Thoracic aorta (tissue), 2 donors: Measurements from ENCODE around the gene GLB1L3. TPM values are rescaled to one million over a fixed set of nuclear protein-coding genes. Genes with fewer than 3 reads are reported as not detected.

Experiments used
- ATAC-seq: fragments of 150-250 bp; one replicate; pipeline ENCODE4 v1.8.0; 2017; ENCODE audit warnings: low read depth; ENCODE audit not compliant: insufficient number of reproducible peaks, low FRiP score
- DNase-seq: peaks from one replicate; pipeline ENCODE4 v3.0.0-alpha.2; 2020; ENCODE audit warnings: low spot score
- H3K27ac ChIP-seq, 2 donors: fragments of 200-600 bp; sonication (generic); 1 replicate in 1 of 2; 2 replicates in 1 of 2; pipeline ENCODE4 v1.5.1; 2016; ENCODE audit warnings: mild to moderate bottlenecking in 2 of 2, moderate library complexity in 2 of 2
- H3K27me3 ChIP-seq: fragments of 200-600 bp; sonication (generic); replicated peaks from 2 replicates; pipeline ENCODE4 v1.6.0; 2016; ENCODE audit warnings: mild to moderate bottlenecking; ENCODE audit not compliant: insufficient read depth
- H3K36me3 ChIP-seq: fragments of 200-600 bp; sonication (generic); one replicate; pipeline ENCODE4 v1.5.1; 2016
- H3K4me1 ChIP-seq, 2 donors: fragments of 200-600 bp; sonication (generic); 1 replicate in 1 of 2; 2 replicates in 1 of 2; pipeline versions ENCODE4 v1.5.1 to v1.6.0; 2016; ENCODE audit warnings: low read depth in 2 of 2, mild to moderate bottlenecking in 1 of 2; ENCODE audit not compliant: control insufficient read depth in 1 of 2
- H3K4me3 ChIP-seq: fragments of 200-600 bp; sonication (generic); 2 replicates; pipeline ENCODE4 v1.5.1; 2016; ENCODE audit warnings: mild to moderate bottlenecking
- H3K9me3 ChIP-seq: fragments of 200-600 bp; sonication (generic); 2 replicates; pipeline ENCODE4 v1.5.1; 2016
- total RNA-seq, 2 donors: library from RNA; depleted of rRNA; stranded (reverse); fragments of >200 nt; gene quantifications; one replicate each; pipeline versions ENCODE4 v1.1.0 to v1.2.3, GENCODE V29; 2016
- TF ChIP-seq, protein P1 (sequence below): fragments of 200-600 bp; sonication (generic); IDR thresholded peaks from one replicate; pipeline ENCODE4 v1.5.1; 2019; ENCODE audit warnings: antibody characterized with exemption

Gene GLB1L3
- total RNA-seq, 2 donors from 2014 or later = not detected

DNA sequence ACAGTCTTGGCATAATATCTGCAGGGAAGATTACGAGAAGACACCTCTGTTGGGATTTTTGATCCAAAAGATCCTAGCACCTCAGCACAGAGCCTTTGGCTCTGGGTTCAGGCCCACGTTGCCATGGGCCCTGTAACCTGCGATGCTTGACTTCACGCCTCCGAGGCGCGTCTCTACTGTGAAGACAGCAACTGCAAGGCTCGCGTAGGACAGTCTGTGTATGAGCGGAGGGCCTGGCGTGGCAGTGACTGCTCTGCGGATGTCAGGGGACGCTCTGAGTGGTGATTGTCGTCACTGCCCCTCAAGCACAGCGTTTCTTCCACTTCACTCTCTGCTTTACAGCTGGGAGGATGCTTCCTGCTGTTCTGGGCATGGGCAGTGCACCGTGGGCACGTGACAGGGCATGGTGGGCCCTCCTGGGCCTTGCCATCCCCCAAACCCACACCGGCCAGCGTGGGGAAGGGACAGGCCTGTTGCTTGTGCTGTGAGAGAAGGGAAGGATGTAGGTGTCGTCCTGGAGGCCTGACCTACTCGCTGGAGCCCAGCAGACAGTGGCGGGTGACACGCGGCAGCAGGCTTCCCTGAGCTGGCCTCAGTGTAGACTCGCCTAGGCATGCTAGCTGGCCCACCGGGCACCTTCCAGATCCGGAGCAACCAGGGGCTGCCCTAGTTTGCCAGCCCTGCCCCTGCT lies 82.1 kb downstream of the GLB1L3 start:
- ATAC-seq = no peak
- no peaks in the 10 kb centered on the region for H3K4me1 ChIP-seq
- H3K36me3 ChIP-seq = no peaks in the 10 kb centered on the region
- no peaks in the 10 kb centered on the region for H3K27me3 ChIP-seq
- no peak for DNase-seq
- TF ChIP-seq, protein P1, sequence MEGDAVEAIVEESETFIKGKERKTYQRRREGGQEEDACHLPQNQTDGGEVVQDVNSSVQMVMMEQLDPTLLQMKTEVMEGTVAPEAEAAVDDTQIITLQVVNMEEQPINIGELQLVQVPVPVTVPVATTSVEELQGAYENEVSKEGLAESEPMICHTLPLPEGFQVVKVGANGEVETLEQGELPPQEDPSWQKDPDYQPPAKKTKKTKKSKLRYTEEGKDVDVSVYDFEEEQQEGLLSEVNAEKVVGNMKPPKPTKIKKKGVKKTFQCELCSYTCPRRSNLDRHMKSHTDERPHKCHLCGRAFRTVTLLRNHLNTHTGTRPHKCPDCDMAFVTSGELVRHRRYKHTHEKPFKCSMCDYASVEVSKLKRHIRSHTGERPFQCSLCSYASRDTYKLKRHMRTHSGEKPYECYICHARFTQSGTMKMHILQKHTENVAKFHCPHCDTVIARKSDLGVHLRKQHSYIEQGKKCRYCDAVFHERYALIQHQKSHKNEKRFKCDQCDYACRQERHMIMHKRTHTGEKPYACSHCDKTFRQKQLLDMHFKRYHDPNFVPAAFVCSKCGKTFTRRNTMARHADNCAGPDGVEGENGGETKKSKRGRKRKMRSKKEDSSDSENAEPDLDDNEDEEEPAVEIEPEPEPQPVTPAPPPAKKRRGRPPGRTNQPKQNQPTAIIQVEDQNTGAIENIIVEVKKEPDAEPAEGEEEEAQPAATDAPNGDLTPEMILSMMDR = no peak
- no peak overlapping the region for H3K27ac ChIP-seq
- H3K4me3 ChIP-seq = no peak overlapping the region
- H3K9me3 ChIP-seq = no peaks in the 10 kb centered on the region

DNA sequence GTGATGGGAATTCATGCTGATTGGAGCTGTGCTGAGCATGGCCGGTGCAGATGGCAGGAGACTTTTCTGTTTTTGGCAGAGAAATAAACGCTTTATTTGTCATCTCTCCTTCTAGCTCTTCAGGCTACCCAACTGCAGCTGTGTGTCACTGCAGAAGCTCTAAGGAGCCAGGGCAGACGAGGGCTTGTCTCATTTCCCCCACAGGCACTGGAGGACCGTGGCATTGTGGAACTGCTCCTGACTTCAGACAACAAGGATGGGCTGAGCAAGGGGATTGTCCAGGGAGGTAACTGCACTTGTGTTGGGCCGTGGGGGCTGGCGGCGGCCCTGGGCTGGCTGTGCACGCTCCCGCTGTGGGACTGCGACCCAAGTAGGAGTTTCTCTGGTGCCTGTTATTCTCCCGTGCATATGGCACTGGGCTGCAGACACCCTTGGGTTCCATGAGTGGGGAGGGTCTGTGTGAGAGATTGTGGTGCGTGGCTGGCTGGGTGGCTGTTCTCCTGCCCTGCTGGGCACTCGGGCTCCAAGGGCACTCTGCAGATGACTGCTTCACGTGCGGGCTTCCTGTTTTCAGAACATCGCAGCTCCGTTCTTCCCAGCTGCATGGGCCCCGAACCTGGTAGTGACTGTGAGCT lies 82.8 kb downstream of the GLB1L3 start:
- DNase-seq (no peak), ATAC-seq (no peak)
- H3K9me3 ChIP-seq = no peaks in the 10 kb centered on the region
- no peaks in the 10 kb centered on the region for H3K4me1 ChIP-seq
- H3K27me3 ChIP-seq = no peaks in the 10 kb centered on the region
- H3K36me3 ChIP-seq = no peaks in the 10 kb centered on the region
- no peak overlapping the region for H3K4me3 ChIP-seq
- TF ChIP-seq, protein P1 = no peak
- no peak overlapping the region for H3K27ac ChIP-seq

DNA sequence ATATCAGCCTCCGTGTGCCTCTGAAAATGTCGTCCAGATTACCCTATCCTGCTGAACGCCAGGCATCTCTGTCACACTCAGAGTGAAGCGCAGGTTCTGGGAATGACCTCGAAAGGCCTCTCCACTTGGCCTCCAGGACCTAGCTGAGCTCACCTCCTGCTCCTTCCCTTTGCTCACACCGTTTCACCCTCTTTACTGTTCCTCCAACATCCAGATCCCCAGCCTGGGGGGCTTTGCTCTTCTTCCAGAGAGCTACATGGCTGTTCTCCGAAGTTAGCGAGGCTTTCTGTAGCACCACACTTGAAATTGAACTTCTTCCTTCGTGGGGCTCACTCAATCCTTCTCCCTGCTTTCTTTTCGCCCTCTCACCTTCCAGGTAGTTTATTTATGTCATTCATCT lies 83.5 kb downstream of the GLB1L3 start:
- no peak for DNase-seq
- H3K27ac ChIP-seq = no peak overlapping the region
- H3K36me3 ChIP-seq = no peaks in the 10 kb centered on the region
- ATAC-seq = no peak
- no peaks in the 10 kb centered on the region for H3K4me1 ChIP-seq
- H3K4me3 ChIP-seq = no peak overlapping the region
- TF ChIP-seq, protein P1 = no peak
- H3K27me3 ChIP-seq = no peaks in the 10 kb centered on the region
- H3K9me3 ChIP-seq = no peaks in the 10 kb centered on the region

DNA sequence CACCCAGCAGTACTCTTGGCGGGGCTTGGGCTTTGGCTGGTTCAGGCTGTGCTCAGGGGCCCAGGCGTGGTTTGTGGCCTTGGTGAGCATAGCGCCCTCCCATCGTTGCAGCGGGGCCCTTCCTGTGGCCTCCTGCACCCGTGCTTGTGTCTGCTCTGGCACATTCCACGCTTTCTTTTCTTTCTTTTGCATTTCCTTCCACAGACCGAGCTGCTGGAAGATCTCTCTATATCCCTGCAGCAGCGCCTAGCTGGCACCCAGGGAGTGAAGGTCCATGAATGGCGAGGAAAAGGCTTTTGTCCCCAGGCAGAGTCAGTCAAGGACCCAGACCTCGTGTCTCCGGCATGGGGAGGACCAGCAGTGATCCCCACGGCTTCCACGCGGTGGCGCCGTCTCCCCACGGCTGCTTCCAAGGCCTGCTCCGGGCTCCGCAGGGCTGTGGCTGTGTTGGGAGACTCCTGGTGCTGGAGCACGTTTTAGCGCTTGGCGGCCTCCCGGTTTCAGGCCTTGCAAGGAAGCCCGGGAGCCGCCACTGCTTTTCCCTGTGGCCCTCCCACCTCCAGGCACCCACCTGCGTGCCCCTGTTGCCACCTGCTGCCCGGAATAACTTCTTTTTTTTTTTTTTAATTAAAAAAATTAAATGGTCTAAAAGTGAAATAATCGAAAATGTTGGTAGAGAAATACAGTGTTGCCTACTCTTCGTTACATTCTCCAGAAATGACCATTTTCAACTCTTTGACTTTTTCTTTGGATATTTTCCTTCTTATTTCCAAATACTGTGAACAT lies 84.1 kb downstream of the GLB1L3 start:
- no peak overlapping the region for H3K4me3 ChIP-seq
- TF ChIP-seq, protein P1 = peak; percentile 71
- H3K4me1 ChIP-seq = no peaks in the 10 kb centered on the region
- no peak overlapping the region for H3K27ac ChIP-seq
- ATAC-seq = no peak
- no peaks in the 10 kb centered on the region for H3K27me3 ChIP-seq
- no peaks in the 10 kb centered on the region for H3K9me3 ChIP-seq
- no peak for DNase-seq
- no peaks in the 10 kb centered on the region for H3K36me3 ChIP-seq

DNA sequence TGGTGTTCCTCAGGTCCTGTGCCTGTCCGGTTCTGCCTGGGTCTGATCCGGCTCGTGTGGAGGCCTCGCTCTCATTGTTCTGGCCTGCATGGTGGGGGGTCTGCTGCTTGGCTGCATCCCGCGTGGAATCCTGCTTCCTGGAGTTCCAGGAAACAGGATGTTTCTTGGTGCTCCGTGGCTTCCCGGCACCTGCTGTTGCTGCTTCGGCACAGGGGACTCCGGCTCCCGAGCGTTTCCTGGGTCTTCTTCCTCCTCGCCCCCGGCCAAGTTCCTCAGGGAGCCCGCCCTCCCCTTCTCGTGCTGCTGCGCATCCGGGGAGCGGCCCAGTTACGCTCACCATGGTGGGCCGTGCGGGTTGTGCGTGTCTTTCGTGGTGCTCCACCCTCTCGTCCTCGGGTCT lies 85.5 kb downstream of the GLB1L3 start:
- TF ChIP-seq, protein P1 = no peak
- Histone ChIP-seq H3K27me3 (no peaks in the 10 kb centered on the region), H3K9me3 (no peaks in the 10 kb centered on the region), H3K36me3 (no peaks in the 10 kb centered on the region), H3K4me3 (no peak overlapping the region), H3K27ac (no peak overlapping the region), H3K4me1 (no peaks in the 10 kb centered on the region)
- DNase-seq (no peak), ATAC-seq (no peak)
